CD14-positive monocyte (primary cell): ENCODE measurements around the gene SNRNP200. TPM values are rescaled to one million over a fixed set of nuclear protein-coding genes. Genes with fewer than 3 reads are reported as not detected.

Source experiments
- DNase-seq, 3 donors: peaks; one replicate each; pipeline ENCODE4 v3.0.0-alpha.2; 2011 to 2022
- H2AFZ ChIP-seq: 2 replicates; pipeline ENCODE4 v1.6.0; 2012; ENCODE audit warnings: mild to moderate bottlenecking, low read depth, low read length, inconsistent platforms; ENCODE audit not compliant: insufficient read depth, poor library complexity, severe bottlenecking
- H3K27ac ChIP-seq, 2 donors: 1 replicate in 1 of 2; 2 replicates in 1 of 2; pipeline ENCODE4 v1.5.1; 2012 to 2013; ENCODE audit warnings: low read length in 2 of 2, control low read depth in 1 of 2, inconsistent platforms in 1 of 2, low read depth in 1 of 2, mild to moderate bottlenecking in 1 of 2
- H3K27me3 ChIP-seq, 2 donors: one replicate each; pipeline versions ENCODE4 v1.6.0 to v1.6.1; 2011 to 2013; ENCODE audit warnings: low read length in 2 of 2; ENCODE audit not compliant: control insufficient read depth in 2 of 2, insufficient read depth in 2 of 2
- H3K36me3 ChIP-seq, 2 donors: replicated peaks in 1 of 2; 1 replicate in 1 of 2; 2 replicates in 1 of 2; pipeline versions ENCODE4 v1.5.1 to v1.6.1; 2012 to 2013; ENCODE audit warnings: low read length in 2 of 2, control low read depth in 1 of 2, inconsistent platforms in 1 of 2, mild to moderate bottlenecking in 1 of 2; ENCODE audit not compliant: insufficient read depth in 2 of 2, control insufficient read depth in 1 of 2
- H3K4me1 ChIP-seq, 2 donors: 1 replicate in 1 of 2; 2 replicates in 1 of 2; pipeline versions ENCODE4 v1.5.1 to v1.6.1; 2012 to 2013; ENCODE audit warnings: low read length in 2 of 2, control low read depth in 1 of 2, inconsistent platforms in 1 of 2, mild to moderate bottlenecking in 1 of 2, moderate library complexity in 1 of 2; ENCODE audit not compliant: insufficient read depth in 2 of 2, control insufficient read depth in 1 of 2
- H3K4me2 ChIP-seq: replicated peaks from 2 replicates; pipeline ENCODE3; 2012; ENCODE audit warnings: low read length, moderate library complexity, mild to moderate bottlenecking; ENCODE audit not compliant: poor library complexity, severe bottlenecking; ENCODE audit errors: extremely low read depth
- H3K4me3 ChIP-seq, 3 experiments: fragments of 200-600 bp in 1 of 3; sonication (generic) in 1 of 3; replicated peaks in 1 of 3; 1 replicate in 2 of 3; 2 replicates in 1 of 3; pipeline ENCODE4 v1.5.1; 2011 to 2013; ENCODE audit warnings: low read length in 3 of 3, mild to moderate bottlenecking in 3 of 3, control low read depth in 2 of 3, low read depth in 2 of 3, inconsistent platforms in 1 of 3, moderate library complexity in 1 of 3
- H3K79me2 ChIP-seq: 2 replicates; pipeline ENCODE4 v1.6.0; 2012; ENCODE audit warnings: mild to moderate bottlenecking, control low read depth, inconsistent platforms, low read length, moderate library complexity; ENCODE audit not compliant: insufficient read depth
- H3K9ac ChIP-seq: 2 replicates; pipeline ENCODE4 v1.6.0; 2017; ENCODE audit warnings: low read length, mild to moderate bottlenecking; ENCODE audit not compliant: insufficient read depth, poor library complexity, severe bottlenecking
- H3K9me3 ChIP-seq, 2 donors: replicated peaks in 1 of 2; 1 replicate in 1 of 2; 2 replicates in 1 of 2; pipeline versions ENCODE4 v1.5.1 to v1.6.1; 2012 to 2013; ENCODE audit warnings: low read length in 2 of 2, control low read depth in 1 of 2; ENCODE audit not compliant: control insufficient read depth in 1 of 2, insufficient read depth in 1 of 2
- H4K20me1 ChIP-seq: 2 replicates; pipeline ENCODE4 v1.6.0; 2012; ENCODE audit warnings: mild to moderate bottlenecking, low read length, control low read depth, moderate library complexity; ENCODE audit not compliant: insufficient read depth
- H3K27ac Mint-ChIP-seq, 7 donors: one replicate each; pipeline ENCODE4 v1.8.0; 2020; ENCODE audit warnings: mild to moderate bottlenecking in 7 of 7, mixed read lengths in 7 of 7, moderate library complexity in 6 of 7, inconsistent platforms in 2 of 7
- H3K27me3 Mint-ChIP-seq, 3 donors: one replicate each; pipeline ENCODE4 v1.8.0; 2021 to 2022; ENCODE audit warnings: low read depth in 3 of 3, mild to moderate bottlenecking in 3 of 3, mixed read lengths in 3 of 3, moderate library complexity in 3 of 3, inconsistent platforms in 1 of 3
- H3K36me3 Mint-ChIP-seq, 2 donors: one replicate each; pipeline ENCODE4 v1.8.0; 2020; ENCODE audit warnings: mixed read lengths in 2 of 2, inconsistent platforms in 1 of 2, mild to moderate bottlenecking in 1 of 2
- H3K4me1 Mint-ChIP-seq: one replicate; pipeline ENCODE4 v1.8.0; 2020; ENCODE audit warnings: mild to moderate bottlenecking, mixed read lengths
- H3K4me3 Mint-ChIP-seq, 2 donors: one replicate each; pipeline ENCODE4 v1.8.0; 2020; ENCODE audit warnings: mild to moderate bottlenecking in 2 of 2, mixed read lengths in 2 of 2, moderate library complexity in 1 of 2
- H3K9me3 Mint-ChIP-seq, 7 donors: one replicate each; pipeline ENCODE4 v1.8.0; 2020 to 2022; ENCODE audit warnings: mixed read lengths in 7 of 7, mild to moderate bottlenecking in 6 of 7, moderate library complexity in 6 of 7, inconsistent platforms in 2 of 7
- WGBS: methylation state at CpG from one replicate; pipeline ENCODE4 v1.1.5; 2013; ENCODE audit warnings: missing lambda C conversion rate; ENCODE audit not compliant: insufficient coverage; 5-methylcytosine and 5-hydroxymethylcytosine counted together
- intact Hi-C, 2 donors: fragments of 100-400 bp; cut with micrococcal nuclease; formaldehyde crosslinking; loops; one replicate each; pipeline versions ENCODE4 v1.15.0 to v1.15.1; 2023
- polyA plus RNA-seq, 3 donors: library from polyadenylated mRNA; depleted of rRNA in 1 of 3; unstranded in 2 of 3; stranded (reverse) in 1 of 3; fragments of 300-500 nt in 2 of 3; fragments of >200 nt in 1 of 3; fragmentation: Illumina TruSeq in 2 of 3; gene quantifications; 1 replicate in 2 of 3; 2 replicates in 1 of 3; pipeline ENCODE4 v1.2.3, GENCODE V29; 2012 to 2021
- TF ChIP-seq, protein P1 (sequence below): fragments of 200-600 bp; IDR thresholded peaks from one replicate; pipeline ENCODE4 v1.8.0; 2022; ENCODE audit warnings: antibody characterized with exemption, mild to moderate bottlenecking

SNRNP200 gene
- polyA plus RNA-seq, 3 donors, result 27.2 to 122 (median 36.1) TPM

DNA sequence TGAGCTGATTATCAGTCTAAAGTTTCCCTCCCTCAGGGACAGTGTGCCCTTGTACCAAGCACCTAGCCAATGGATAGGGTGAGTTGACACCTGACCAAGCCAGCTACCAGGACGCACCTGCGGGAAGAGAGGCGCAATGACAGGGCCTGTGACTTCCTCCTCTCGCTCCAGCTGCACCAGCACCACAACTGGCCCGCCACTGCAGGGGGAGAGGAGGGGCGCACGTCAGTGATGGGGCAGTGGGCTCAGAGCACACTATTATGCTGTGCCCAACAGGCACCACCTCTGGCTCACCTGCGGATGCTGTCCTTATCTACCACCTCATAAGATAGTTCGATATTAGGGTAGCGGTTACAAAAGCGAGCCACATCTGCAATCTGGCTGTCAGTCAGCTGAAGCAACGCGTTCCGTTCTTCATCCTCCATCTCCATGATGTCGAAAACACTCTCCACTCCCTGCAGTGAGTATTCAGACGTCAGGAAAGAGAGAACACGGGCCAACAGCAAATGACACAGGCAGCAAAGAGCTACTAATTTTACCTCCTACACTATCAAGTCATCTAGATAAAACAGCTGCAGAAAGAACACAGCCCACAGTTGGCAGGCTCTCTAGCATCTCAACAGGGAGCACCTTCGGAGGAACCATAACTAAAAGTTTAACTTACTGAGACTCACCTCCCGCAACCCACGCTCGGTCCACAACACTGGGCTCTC is 28.4 kb downstream of the SNRNP200 start:
- Histone ChIP-seq H3K4me1 (no peaks in the 10 kb centered on the region), H3K27ac (no peak overlapping the region), H3K27me3 (no peaks in the 10 kb centered on the region), H3K4me2 (no peak overlapping the region), H2AFZ (no peak overlapping the region), H3K36me3 (peaks cover 75 to 100% of the 10 kb centered on the region in 2 donors), H3K79me2 (no peaks in the 10 kb centered on the region), H3K9me3 (no peaks in the 10 kb centered on the region), H4K20me1 (peaks cover 4% of the 10 kb centered on the region), H3K9ac (no peak overlapping the region), H3K4me3 (no peak overlapping the region)
- DNase-seq, result no peak
- TF ChIP-seq, protein P1, sequence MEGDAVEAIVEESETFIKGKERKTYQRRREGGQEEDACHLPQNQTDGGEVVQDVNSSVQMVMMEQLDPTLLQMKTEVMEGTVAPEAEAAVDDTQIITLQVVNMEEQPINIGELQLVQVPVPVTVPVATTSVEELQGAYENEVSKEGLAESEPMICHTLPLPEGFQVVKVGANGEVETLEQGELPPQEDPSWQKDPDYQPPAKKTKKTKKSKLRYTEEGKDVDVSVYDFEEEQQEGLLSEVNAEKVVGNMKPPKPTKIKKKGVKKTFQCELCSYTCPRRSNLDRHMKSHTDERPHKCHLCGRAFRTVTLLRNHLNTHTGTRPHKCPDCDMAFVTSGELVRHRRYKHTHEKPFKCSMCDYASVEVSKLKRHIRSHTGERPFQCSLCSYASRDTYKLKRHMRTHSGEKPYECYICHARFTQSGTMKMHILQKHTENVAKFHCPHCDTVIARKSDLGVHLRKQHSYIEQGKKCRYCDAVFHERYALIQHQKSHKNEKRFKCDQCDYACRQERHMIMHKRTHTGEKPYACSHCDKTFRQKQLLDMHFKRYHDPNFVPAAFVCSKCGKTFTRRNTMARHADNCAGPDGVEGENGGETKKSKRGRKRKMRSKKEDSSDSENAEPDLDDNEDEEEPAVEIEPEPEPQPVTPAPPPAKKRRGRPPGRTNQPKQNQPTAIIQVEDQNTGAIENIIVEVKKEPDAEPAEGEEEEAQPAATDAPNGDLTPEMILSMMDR, result no peak
- Mint-ChIP-seq H3K27ac (no peak overlapping the region), H3K36me3 (peaks cover 72 to 99% of the 10 kb centered on the region in 2 donors), H3K4me3 (no peak overlapping the region), H3K9me3 (no peaks in the 10 kb centered on the region), H3K4me1 (no peaks in the 10 kb centered on the region), H3K27me3 (peaks cover 0 to 2% (median 0%) of the 10 kb centered on the region in 3 donors)
- intact Hi-C loops, result no loop called here
- WGBS, result 88% methylated on average over 8 of the region's 21 CpGs

GRCh38 chr2:96274355-96275056 is 30.8 kb downstream of the SNRNP200 start:
- H3K27me3 Mint-ChIP-seq, result peaks cover 0 to 2% (median 0%) of the 10 kb centered on the region in 3 donors
- no CpG with 5 or more reads among the region's 7 CpGs for WGBS
- peak overlapping the region in 4 of 7 donors; percentile 23 to 61 (median 42) for H3K27ac Mint-ChIP-seq
- intact Hi-C loops, result no loop called here
- H4K20me1 ChIP-seq, result peaks cover 4% of the 10 kb centered on the region
- H3K79me2 ChIP-seq, result no peaks in the 10 kb centered on the region
- H3K36me3 ChIP-seq, result peaks cover 76 to 100% of the 10 kb centered on the region in 2 donors
- H3K9ac ChIP-seq, result no peak overlapping the region
- no peaks in the 10 kb centered on the region for H3K27me3 ChIP-seq
- H3K9me3 Mint-ChIP-seq, result no peaks in the 10 kb centered on the region
- peaks cover 73 to 99% of the 10 kb centered on the region in 2 donors for H3K36me3 Mint-ChIP-seq
- no peak overlapping the region for H2AFZ ChIP-seq
- no peaks in the 10 kb centered on the region for H3K4me1 ChIP-seq
- H3K4me3 ChIP-seq, result no peak overlapping the region
- no peak overlapping the region for H3K4me3 Mint-ChIP-seq
- TF ChIP-seq, protein P1, result no peak
- no peaks in the 10 kb centered on the region for H3K4me1 Mint-ChIP-seq
- peak overlapping the region in 1 of 2 donors; percentile 16 for H3K27ac ChIP-seq
- no peak for DNase-seq
- no peak overlapping the region for H3K4me2 ChIP-seq
- H3K9me3 ChIP-seq, result no peaks in the 10 kb centered on the region
